Skeletal muscle satellite cell (primary cell): ENCODE measurements around the gene KCNK3.
"Not testable (repeated sequence)": the region's sequence is repeated elsewhere in the genome, so short reads cannot be mapped to it uniquely, and the experiment has no call there.

Source experiments
- H3K27me3 ChIP-seq: 2 replicates; pipeline ENCODE4 v1.7.0; 2013; ENCODE audit warnings: low read length; ENCODE audit not compliant: control insufficient read depth, insufficient read depth
- H3K36me3 ChIP-seq: 2 replicates; pipeline ENCODE4 v1.7.0; 2013; ENCODE audit warnings: mild to moderate bottlenecking, control low read depth, low read length; ENCODE audit not compliant: insufficient read depth
- H3K4me1 ChIP-seq: 2 replicates; pipeline ENCODE4 v1.7.0; 2013; ENCODE audit warnings: low read length; ENCODE audit not compliant: control insufficient read depth, insufficient read depth
- H3K4me2 ChIP-seq: 2 replicates; pipeline ENCODE4 v1.7.0; 2013; ENCODE audit warnings: mild to moderate bottlenecking, low read length
- H3K4me3 ChIP-seq: 2 replicates; pipeline ENCODE4 v1.7.0; 2013; ENCODE audit warnings: low read length
- H3K9ac ChIP-seq: 2 replicates; pipeline ENCODE4 v1.7.0; 2013; ENCODE audit warnings: mild to moderate bottlenecking, low read depth, low read length, moderate library complexity
- H3K9me3 ChIP-seq: replicated peaks from 2 replicates; pipeline ENCODE4 v1.7.0; 2013; ENCODE audit warnings: mild to moderate bottlenecking, control low read depth, low read length

Gene KCNK3

DNA sequence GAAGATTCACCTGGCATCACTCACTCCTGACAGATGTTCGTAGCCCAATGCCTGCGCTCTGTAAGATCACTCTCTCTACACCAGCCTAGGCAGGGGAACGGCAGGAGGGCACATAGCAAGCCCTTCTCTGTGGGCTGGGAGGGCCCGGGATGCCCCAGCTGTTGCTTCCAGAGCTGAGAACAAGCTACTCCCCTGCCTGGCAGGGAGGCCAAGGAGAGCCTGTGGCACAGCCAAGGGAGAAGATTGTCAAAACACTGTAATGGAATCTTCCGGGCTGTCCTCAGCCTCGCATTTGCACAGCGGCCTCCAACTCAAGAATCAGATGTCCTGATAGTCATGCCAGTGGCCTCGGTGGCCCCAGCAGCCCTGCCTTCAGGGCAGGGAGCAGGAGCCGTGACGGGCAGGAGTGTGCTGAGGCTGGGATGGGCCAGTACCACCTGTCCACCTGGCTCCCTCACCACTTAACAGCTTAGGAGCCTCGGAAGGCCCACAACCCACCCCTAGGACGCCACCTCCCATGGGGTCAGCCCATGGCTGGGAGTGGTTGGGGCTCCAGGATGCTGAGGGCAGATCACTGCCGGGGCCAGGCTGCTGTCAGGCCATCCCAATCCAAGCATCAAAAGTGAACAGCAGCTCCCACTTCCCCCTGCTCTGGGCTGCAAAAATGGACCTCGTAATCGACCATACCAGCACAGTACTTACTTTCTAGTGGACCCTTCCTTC, 49.7 kb downstream of the KCNK3 start:
- H3K4me2 ChIP-seq: no peak overlapping the region
- H3K27me3 ChIP-seq: peaks cover 61% of the 10 kb centered on the region
- no peaks in the 10 kb centered on the region for H3K9me3 ChIP-seq
- no peaks in the 10 kb centered on the region for H3K36me3 ChIP-seq
- H3K4me3 ChIP-seq: no peak overlapping the region
- no peak overlapping the region for H3K9ac ChIP-seq
- no peaks in the 10 kb centered on the region for H3K4me1 ChIP-seq

DNA sequence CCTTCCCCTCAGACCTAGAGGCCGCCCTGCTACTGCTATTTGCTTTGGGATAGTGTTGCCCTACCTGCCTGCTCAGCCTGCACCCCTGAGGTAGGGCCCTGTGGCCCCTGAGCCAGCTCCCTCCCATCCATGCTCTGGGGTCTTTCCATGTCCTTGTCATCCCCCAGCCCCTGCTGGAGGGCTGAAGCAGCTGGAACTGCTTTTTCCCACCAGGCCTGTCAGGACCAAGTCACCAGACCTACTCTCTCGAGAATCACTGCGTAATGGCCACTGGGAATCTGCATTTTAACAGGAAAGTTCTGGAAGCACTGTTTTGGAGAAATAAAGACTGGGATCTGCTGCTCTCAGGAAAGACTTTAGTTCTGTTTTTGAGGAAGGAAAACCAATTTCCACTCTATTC, 51.3 kb downstream of the KCNK3 start:
- no peak overlapping the region for H3K9ac ChIP-seq
- no peaks in the 10 kb centered on the region for H3K4me1 ChIP-seq
- no peaks in the 10 kb centered on the region for H3K9me3 ChIP-seq
- H3K27me3 ChIP-seq: peaks cover 54% of the 10 kb centered on the region
- no peak overlapping the region for H3K4me2 ChIP-seq
- no peak overlapping the region for H3K4me3 ChIP-seq
- no peaks in the 10 kb centered on the region for H3K36me3 ChIP-seq

DNA sequence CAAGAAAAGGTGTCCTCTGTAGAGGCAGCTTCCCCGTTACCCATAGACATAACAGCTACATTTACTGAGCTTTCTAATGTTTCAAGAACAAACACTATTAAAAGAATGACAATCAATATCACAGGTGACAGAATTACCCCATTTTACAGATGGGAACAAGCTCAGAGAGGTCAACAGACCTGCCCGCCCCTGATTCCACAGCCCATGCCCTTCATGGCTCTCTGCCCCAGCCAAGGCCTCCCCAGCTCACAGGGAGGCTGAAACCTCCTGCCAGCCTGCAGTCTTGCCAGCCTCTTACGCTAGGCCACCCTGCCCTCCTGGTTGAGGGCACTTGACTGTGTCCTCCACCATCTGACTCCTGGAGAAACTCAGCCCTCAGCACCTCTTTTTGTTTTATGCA, 52.4 kb downstream of the KCNK3 start:
- no peaks in the 10 kb centered on the region for H3K9me3 ChIP-seq
- peaks cover 50% of the 10 kb centered on the region for H3K27me3 ChIP-seq
- no peak overlapping the region for H3K4me3 ChIP-seq
- no peak overlapping the region for H3K4me2 ChIP-seq
- H3K4me1 ChIP-seq: no peaks in the 10 kb centered on the region
- H3K36me3 ChIP-seq: no peaks in the 10 kb centered on the region
- no peak overlapping the region for H3K9ac ChIP-seq

GRCh38 chr2:26745609-26746327, 53.2 kb downstream of the KCNK3 start:
- Histone ChIP-seq H3K4me1 (no peaks in the 10 kb centered on the region), H3K4me3 (no peak overlapping the region), H3K4me2 (no peak overlapping the region), H3K9me3 (no peaks in the 10 kb centered on the region), H3K27me3 (peaks cover 44% of the 10 kb centered on the region), H3K36me3 (no peaks in the 10 kb centered on the region), H3K9ac (no peak overlapping the region)

- H3K9me3 ChIP-seq: no peaks in the 10 kb centered on the region
- H3K4me1 ChIP-seq: no peaks in the 10 kb centered on the region
- peaks cover 37% of the 10 kb centered on the region for H3K27me3 ChIP-seq
- no peaks in the 10 kb centered on the region for H3K36me3 ChIP-seq
- H3K4me3 ChIP-seq: no peak overlapping the region
- no peak overlapping the region for H3K9ac ChIP-seq
- no peak overlapping the region for H3K4me2 ChIP-seq
Observed at GRCh38 chr2:26746934-26747333, 54.4 kb downstream of the KCNK3 start.

GRCh38 chr2:26749787-26750420, 57.4 kb downstream of the KCNK3 start:
- not testable (repeated sequence) for H3K4me2 ChIP-seq, H3K36me3 ChIP-seq, H3K9me3 ChIP-seq, H3K9ac ChIP-seq, H3K4me1 ChIP-seq, H3K4me3 ChIP-seq
- H3K27me3 ChIP-seq: peaks cover 16% of the 10 kb centered on the region

DNA sequence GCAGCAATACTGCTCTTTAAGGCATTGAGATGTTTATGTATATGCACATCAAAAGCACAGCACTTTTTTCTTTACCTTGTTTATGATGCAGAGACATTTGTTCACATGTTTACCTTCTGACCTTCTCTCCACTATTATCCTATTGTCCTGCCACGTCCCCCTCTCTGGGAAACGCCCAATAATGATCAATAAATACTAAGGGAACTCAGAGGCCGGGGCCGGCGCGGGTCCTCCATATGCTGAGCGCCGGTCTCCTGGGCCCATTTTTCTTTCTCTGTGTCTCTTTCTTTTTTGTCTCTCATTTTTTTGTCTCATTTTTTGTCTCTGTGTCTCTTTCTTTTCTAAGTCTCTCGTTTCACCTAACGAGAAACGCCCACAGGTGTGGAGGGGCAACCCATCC, 57.9 kb downstream of the KCNK3 start:
- H3K4me3 ChIP-seq, H3K9ac ChIP-seq, H3K36me3 ChIP-seq, H3K4me2 ChIP-seq, H3K9me3 ChIP-seq, H3K4me1 ChIP-seq: not testable (repeated sequence)
- H3K27me3 ChIP-seq: peaks cover 16% of the 10 kb centered on the region

DNA sequence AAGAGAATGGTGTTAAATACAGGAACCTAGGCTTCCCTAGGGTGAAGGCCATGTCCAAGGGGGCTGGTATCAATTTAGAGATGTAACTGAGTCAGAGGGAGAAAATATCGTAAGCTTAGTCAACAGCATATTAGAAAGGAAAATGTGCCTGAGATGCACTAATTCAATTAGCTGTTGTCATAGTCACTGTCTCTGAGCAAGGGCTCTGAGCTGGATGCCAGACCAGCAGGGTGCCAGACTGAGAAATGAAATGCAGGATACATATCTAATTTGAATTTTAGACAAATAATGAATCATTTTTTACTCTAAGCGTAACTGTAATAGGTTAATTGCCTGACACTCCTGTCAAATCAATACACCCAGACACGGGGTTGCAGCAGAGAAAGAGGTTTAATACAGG, 60.1 kb downstream of the KCNK3 start:
- Histone ChIP-seq H3K27me3 (peaks cover 12% of the 10 kb centered on the region), H3K4me3 (no peak overlapping the region), H3K36me3 (no peaks in the 10 kb centered on the region), H3K9ac (no peak overlapping the region), H3K4me1 (peaks cover 4% of the 10 kb centered on the region), H3K9me3 (no peaks in the 10 kb centered on the region), H3K4me2 (no peak overlapping the region)

DNA sequence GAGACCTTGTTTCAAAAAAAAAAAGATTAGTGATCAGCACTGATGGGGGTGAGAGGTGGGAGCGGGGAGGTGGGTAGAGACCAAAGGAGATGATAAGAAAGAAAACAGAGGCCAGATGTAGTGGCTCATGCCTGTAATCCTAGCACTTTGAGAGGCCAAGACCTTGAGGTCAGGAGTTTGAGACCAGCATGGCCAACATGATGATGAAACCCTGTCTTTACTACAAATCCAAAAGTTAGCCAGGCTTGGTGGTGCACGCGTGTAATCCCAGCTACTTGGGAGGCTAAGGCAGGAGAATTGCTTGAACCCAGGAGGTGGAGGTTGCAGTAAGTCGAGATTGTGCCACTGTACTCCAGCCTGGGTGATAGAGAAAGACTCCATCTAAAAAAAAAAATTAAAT, 62.0 kb downstream of the KCNK3 start:
- H3K36me3 ChIP-seq: no peaks in the 10 kb centered on the region
- H3K4me3 ChIP-seq: no peak overlapping the region
- H3K27me3 ChIP-seq: peaks cover 12% of the 10 kb centered on the region
- no peak overlapping the region for H3K4me2 ChIP-seq
- no peak overlapping the region for H3K9ac ChIP-seq
- H3K9me3 ChIP-seq: no peaks in the 10 kb centered on the region
- H3K4me1 ChIP-seq: peaks cover 18% of the 10 kb centered on the region

DNA sequence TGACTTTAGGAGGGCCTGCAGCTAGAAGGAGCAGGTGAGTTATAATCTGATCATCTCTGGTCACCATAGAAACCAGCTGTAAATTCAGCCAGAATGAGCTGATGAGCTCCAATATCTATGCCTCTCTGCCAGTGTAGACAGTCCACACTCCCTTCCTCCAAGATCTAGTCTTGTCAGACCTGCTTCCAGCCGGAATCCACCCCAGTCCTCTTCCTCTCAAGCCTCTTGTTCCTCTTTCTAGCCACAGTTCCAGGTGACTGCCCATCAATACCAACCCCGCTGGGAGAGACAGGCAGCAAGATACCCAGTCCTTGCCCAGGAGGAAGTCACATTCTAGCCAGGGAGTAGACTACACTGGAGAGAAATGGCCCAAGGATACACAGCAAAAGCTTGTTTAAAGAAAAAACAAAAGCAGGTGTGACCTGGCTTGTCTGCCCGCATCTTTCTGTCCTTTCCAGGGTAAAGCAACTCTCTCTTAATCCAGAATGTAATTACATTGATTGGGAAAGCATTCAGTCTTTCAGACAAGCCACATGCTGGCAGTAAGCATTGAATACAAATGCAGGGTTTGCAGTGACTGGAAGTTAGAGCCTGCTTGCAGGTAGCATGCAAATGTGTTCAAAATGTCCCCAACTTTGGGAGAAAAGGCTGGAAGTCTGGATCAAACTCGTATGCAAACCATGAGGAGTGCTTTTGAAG, 62.6 kb downstream of the KCNK3 start:
- peaks cover 18% of the 10 kb centered on the region for H3K4me1 ChIP-seq
- H3K9ac ChIP-seq: no peak overlapping the region
- no peaks in the 10 kb centered on the region for H3K9me3 ChIP-seq
- no peak overlapping the region for H3K4me2 ChIP-seq
- no peaks in the 10 kb centered on the region for H3K36me3 ChIP-seq
- no peak overlapping the region for H3K4me3 ChIP-seq
- H3K27me3 ChIP-seq: peaks cover 12% of the 10 kb centered on the region

DNA sequence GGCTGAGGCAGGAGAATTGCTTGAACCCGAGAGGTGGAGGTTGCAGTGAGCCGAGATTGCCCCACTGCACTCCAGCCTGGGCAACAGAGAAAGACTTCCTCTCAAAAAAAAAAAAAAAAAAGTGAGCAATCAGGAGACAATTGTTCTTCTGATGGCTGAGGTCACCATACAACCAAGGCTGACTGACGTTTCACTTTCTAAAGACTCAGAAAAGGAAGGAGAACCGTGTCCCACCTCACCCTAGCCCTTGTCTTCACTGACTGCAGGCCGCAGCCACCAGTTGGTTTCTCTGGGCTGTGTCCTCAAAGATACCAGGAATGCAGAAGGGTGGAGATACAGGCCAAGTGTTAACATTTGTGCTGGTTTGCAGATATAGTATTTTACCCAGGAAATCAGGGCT, 63.8 kb downstream of the KCNK3 start:
- H3K9me3 ChIP-seq: no peaks in the 10 kb centered on the region
- no peak overlapping the region for H3K9ac ChIP-seq
- H3K4me1 ChIP-seq: peaks cover 18% of the 10 kb centered on the region
- H3K4me2 ChIP-seq: no peak overlapping the region
- H3K27me3 ChIP-seq: peaks cover 10% of the 10 kb centered on the region
- H3K36me3 ChIP-seq: no peaks in the 10 kb centered on the region
- H3K4me3 ChIP-seq: no peak overlapping the region
